WTC11 (cell line): ENCODE data around the gene ABCG1. TPM values are rescaled to one million over a fixed set of nuclear protein-coding genes. Genes with fewer than 3 reads are reported as not detected.

Experiments
- ATAC-seq: fragments of 200-7000 bp; cut with Tn5 transposase; 2 replicates; pipeline ENCODE4 v1.10.0; 2021; ENCODE audit warnings: mild to moderate bottlenecking, moderate library complexity
- CTCF ChIA-PET: fragments of 300-600 bp; sonication (Branson Sonifier 250); formaldehyde crosslinking; loops from one replicate; lab custom pipeline; 2021; ENCODE audit warnings: antibody characterized with exemption; lab: Charles Lee
- POLR2A ChIA-PET: fragments of 350-600 bp; sonication (Branson Sonifier 250); formaldehyde crosslinking; loops from one replicate; lab custom pipeline; 2021; ENCODE audit warnings: antibody characterized with exemption; lab: Charles Lee
- DNase-seq: peaks from one replicate; pipeline ENCODE4 v3.0.0; 2021; ENCODE audit warnings: low spot score
- H3K27ac Mint-ChIP-seq: 2 replicates; pipeline ENCODE4 v1.8.0; 2021; ENCODE audit warnings: mixed read lengths
- H3K27me3 Mint-ChIP-seq: 2 replicates; pipeline ENCODE4 v1.8.0; 2021; ENCODE audit warnings: low read depth, mild to moderate bottlenecking, moderate library complexity, mixed read lengths
- H3K36me3 Mint-ChIP-seq: 2 replicates; pipeline ENCODE4 v1.8.0; 2021; ENCODE audit warnings: mixed read lengths
- H3K4me1 Mint-ChIP-seq: 2 replicates; pipeline ENCODE4 v1.8.0; 2022; ENCODE audit warnings: mixed read lengths
- H3K4me3 Mint-ChIP-seq: 2 replicates; pipeline ENCODE4 v1.8.0; 2021; ENCODE audit warnings: mild to moderate bottlenecking, moderate library complexity, mixed read lengths
- H3K9me3 Mint-ChIP-seq: 2 replicates; pipeline ENCODE4 v1.8.0; 2021; ENCODE audit warnings: mixed read lengths
- CBFB ChIP-seq: sonication (generic); formaldehyde crosslinking; IDR thresholded peaks from 2 replicates; pipeline ENCODE4 v1.8.1; 2022; ENCODE audit warnings: mild to moderate bottlenecking, low read depth, missing genetic modification reagents
- FOXJ3 ChIP-seq: sonication (generic); formaldehyde crosslinking; IDR thresholded peaks from 2 replicates; pipeline ENCODE4 v1.9.0; 2021; ENCODE audit warnings: missing genetic modification reagents, mild to moderate bottlenecking, borderline replicate concordance
- HMGA2 ChIP-seq: fragments of 250-450 bp; sonication (Bioruptor Pico); IDR thresholded peaks from 2 replicates; pipeline ENCODE4 v1.4.0; 2021; ENCODE audit warnings: mild to moderate bottlenecking, moderate library complexity
- JUN ChIP-seq: sonication (generic); formaldehyde crosslinking; IDR thresholded peaks from 2 replicates; pipeline ENCODE4 v1.8.0; 2023; ENCODE audit warnings: mild to moderate bottlenecking, missing genetic modification reagents
- NFATC4 ChIP-seq: fragments of 250-450 bp; sonication (Bioruptor Pico); IDR thresholded peaks from 2 replicates; pipeline ENCODE4 v1.9.0; 2021; ENCODE audit warnings: mild to moderate bottlenecking
- NFYB ChIP-seq: sonication (generic); formaldehyde crosslinking; conservative IDR thresholded peaks from 2 replicates; pipeline ENCODE4 v1.8.0; 2022; ENCODE audit warnings: low read depth, missing genetic modification reagents
- NR3C1 ChIP-seq: sonication (generic); formaldehyde crosslinking; conservative IDR thresholded peaks from 2 replicates; pipeline ENCODE4 v1.8.1; 2023; ENCODE audit warnings: low read depth, mild to moderate bottlenecking, missing genetic modification reagents
- PRRX2 ChIP-seq: fragments of 250-450 bp; sonication (Bioruptor Pico); IDR thresholded peaks from 2 replicates; pipeline ENCODE4 v1.8.0; 2021; ENCODE audit warnings: mild to moderate bottlenecking
- SP1 ChIP-seq: sonication (generic); formaldehyde crosslinking; conservative IDR thresholded peaks from 2 replicates; pipeline ENCODE4 v1.8.1; 2022; ENCODE audit warnings: missing genetic modification reagents
- ZNF232 ChIP-seq: sonication (generic); formaldehyde crosslinking; IDR thresholded peaks from 2 replicates; pipeline ENCODE4 v1.8.0; 2022; ENCODE audit warnings: mild to moderate bottlenecking, missing genetic modification reagents
- ZNF263 ChIP-seq: sonication (generic); formaldehyde crosslinking; IDR thresholded peaks from 2 replicates; pipeline ENCODE4 v1.8.1; 2022; ENCODE audit warnings: low read depth, mild to moderate bottlenecking, moderate library complexity, missing genetic modification reagents
- ZNF396 ChIP-seq: fragments of 250-450 bp; sonication (Bioruptor Pico); IDR thresholded peaks from 2 replicates; pipeline ENCODE4 v1.8.0; 2021; ENCODE audit warnings: mild to moderate bottlenecking, moderate library complexity, borderline replicate concordance
- total RNA-seq: library from RNA; stranded (reverse); gene quantifications from 3 replicates; pipeline ENCODE4 v1.2.3, GENCODE V29; 2021
- TF ChIP-seq, protein P1 (sequence below): sonication (generic); formaldehyde crosslinking; IDR thresholded peaks from 2 replicates; pipeline ENCODE4 v1.8.0; 2022; ENCODE audit warnings: mild to moderate bottlenecking, missing genetic modification reagents
- TF ChIP-seq, protein P2 (sequence below): fragments of 250-450 bp; sonication (Bioruptor Pico); IDR thresholded peaks from 2 replicates; pipeline ENCODE4 v1.9.0; 2021; ENCODE audit warnings: mild to moderate bottlenecking
- TF ChIP-seq, protein P3 (sequence below): fragments of 250-450 bp; sonication (Bioruptor Pico); IDR thresholded peaks from 2 replicates; pipeline ENCODE4 v1.9.0; 2021; ENCODE audit warnings: mild to moderate bottlenecking
- TF ChIP-seq, protein P4 (sequence below): sonication (generic); formaldehyde crosslinking; IDR thresholded peaks from 2 replicates; pipeline ENCODE4 v1.8.0; 2023; ENCODE audit warnings: missing genetic modification reagents
- TF ChIP-seq, protein P5 (sequence below): sonication (generic); formaldehyde crosslinking; IDR thresholded peaks from 2 replicates; pipeline ENCODE4 v1.8.0; 2023; ENCODE audit warnings: mild to moderate bottlenecking, missing genetic modification reagents

ABCG1 gene
- total RNA-seq, 1 experiment from 2014 or later, result 4.0 TPM

DNA sequence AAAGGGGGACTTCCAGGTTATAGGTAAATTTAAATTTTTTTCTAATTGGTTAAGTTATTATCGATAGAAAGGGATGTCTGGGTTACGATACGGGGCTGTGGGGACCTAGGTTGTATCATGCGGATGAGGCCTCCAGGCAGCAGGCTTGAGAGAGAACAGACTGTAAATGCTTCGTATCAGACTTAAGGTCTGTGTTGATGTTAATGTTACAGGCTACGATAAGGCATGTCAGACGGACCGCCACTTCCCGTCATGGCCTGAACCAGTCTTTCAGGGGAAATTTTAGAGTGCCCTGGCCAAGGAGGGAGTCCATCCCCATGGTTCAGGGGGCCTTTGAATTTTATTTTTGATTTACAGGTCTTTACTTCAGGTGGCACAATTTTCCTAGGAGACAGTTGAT, 16.7 kb downstream of the ABCG1 start (continued):
- TF ChIP-seq, protein P1, sequence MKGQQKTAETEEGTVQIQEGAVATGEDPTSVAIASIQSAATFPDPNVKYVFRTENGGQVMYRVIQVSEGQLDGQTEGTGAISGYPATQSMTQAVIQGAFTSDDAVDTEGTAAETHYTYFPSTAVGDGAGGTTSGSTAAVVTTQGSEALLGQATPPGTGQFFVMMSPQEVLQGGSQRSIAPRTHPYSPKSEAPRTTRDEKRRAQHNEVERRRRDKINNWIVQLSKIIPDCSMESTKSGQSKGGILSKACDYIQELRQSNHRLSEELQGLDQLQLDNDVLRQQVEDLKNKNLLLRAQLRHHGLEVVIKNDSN (CRISPR knock-in tag), result no peak
- TF ChIP-seq JUN, result no peak
- no peak for TF ChIP-seq FOXJ3

DNA sequence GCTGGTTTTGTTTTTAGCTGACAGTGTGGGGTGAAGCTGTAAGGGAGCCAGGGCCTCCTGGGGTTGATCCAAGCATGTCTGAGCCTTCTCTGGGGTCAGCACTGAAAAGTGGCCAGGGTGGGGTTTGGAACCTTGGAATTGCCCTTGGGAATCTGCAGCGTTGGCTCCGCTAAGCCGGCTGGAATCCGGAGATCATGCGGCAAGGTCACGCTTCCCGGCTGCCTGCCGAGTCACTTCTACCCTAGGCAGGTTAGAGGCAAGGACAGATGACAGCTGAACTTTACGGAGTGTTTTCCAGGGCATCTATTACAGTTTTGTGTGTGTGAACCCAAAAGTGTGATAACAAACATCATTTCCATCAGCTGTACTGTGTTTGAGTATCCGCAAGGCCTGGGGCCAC, 17.1 kb downstream of the ABCG1 start:
- peaks cover 36% of the 10 kb centered on the region for H3K4me1 Mint-ChIP-seq
- ATAC-seq (no peak), DNase-seq (no peak)
- ChIA-PET POLR2A (no interaction called here), CTCF (interaction anchor here (0.7 to 1.1 kb wide), 2 partner anchors 23 to 74 kb away, joined by 5 read pairs; no protein-coding TSS in a partner anchor)
- peaks cover 35% of the 10 kb centered on the region for H3K27me3 Mint-ChIP-seq
- H3K36me3 Mint-ChIP-seq, result no peaks in the 10 kb centered on the region
- no peak overlapping the region for H3K27ac Mint-ChIP-seq
- H3K4me3 Mint-ChIP-seq, result peak overlapping the region; percentile 63
- TF ChIP-seq, protein P2, sequence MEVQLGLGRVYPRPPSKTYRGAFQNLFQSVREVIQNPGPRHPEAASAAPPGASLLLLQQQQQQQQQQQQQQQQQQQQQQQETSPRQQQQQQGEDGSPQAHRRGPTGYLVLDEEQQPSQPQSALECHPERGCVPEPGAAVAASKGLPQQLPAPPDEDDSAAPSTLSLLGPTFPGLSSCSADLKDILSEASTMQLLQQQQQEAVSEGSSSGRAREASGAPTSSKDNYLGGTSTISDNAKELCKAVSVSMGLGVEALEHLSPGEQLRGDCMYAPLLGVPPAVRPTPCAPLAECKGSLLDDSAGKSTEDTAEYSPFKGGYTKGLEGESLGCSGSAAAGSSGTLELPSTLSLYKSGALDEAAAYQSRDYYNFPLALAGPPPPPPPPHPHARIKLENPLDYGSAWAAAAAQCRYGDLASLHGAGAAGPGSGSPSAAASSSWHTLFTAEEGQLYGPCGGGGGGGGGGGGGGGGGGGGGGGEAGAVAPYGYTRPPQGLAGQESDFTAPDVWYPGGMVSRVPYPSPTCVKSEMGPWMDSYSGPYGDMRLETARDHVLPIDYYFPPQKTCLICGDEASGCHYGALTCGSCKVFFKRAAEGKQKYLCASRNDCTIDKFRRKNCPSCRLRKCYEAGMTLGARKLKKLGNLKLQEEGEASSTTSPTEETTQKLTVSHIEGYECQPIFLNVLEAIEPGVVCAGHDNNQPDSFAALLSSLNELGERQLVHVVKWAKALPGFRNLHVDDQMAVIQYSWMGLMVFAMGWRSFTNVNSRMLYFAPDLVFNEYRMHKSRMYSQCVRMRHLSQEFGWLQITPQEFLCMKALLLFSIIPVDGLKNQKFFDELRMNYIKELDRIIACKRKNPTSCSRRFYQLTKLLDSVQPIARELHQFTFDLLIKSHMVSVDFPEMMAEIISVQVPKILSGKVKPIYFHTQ, result no peak
- TF ChIP-seq, protein P3, sequence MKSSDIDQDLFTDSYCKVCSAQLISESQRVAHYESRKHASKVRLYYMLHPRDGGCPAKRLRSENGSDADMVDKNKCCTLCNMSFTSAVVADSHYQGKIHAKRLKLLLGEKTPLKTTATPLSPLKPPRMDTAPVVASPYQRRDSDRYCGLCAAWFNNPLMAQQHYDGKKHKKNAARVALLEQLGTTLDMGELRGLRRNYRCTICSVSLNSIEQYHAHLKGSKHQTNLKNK (CRISPR knock-in tag), result no peak
- TF ChIP-seq, protein P1 (CRISPR knock-in tag), result no peak
- no peak for TF ChIP-seq PRRX2
- no peak for TF ChIP-seq CBFB (CRISPR knock-in tag)
- TF ChIP-seq, protein P4, sequence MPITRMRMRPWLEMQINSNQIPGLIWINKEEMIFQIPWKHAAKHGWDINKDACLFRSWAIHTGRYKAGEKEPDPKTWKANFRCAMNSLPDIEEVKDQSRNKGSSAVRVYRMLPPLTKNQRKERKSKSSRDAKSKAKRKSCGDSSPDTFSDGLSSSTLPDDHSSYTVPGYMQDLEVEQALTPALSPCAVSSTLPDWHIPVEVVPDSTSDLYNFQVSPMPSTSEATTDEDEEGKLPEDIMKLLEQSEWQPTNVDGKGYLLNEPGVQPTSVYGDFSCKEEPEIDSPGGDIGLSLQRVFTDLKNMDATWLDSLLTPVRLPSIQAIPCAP, result no peak
- no peak for TF ChIP-seq ZNF263 (CRISPR knock-in tag)
- no peak for TF ChIP-seq NR3C1 (CRISPR knock-in tag)
- TF ChIP-seq ZNF232 (CRISPR knock-in tag), result no peak
- TF ChIP-seq SP1 (CRISPR knock-in tag), result no peak
- TF ChIP-seq ZNF396 (CRISPR knock-in tag), result no peak
- no peak for TF ChIP-seq NFYB (CRISPR knock-in tag)
- TF ChIP-seq NFATC4 (CRISPR knock-in tag), result no peak
- TF ChIP-seq, protein P5, sequence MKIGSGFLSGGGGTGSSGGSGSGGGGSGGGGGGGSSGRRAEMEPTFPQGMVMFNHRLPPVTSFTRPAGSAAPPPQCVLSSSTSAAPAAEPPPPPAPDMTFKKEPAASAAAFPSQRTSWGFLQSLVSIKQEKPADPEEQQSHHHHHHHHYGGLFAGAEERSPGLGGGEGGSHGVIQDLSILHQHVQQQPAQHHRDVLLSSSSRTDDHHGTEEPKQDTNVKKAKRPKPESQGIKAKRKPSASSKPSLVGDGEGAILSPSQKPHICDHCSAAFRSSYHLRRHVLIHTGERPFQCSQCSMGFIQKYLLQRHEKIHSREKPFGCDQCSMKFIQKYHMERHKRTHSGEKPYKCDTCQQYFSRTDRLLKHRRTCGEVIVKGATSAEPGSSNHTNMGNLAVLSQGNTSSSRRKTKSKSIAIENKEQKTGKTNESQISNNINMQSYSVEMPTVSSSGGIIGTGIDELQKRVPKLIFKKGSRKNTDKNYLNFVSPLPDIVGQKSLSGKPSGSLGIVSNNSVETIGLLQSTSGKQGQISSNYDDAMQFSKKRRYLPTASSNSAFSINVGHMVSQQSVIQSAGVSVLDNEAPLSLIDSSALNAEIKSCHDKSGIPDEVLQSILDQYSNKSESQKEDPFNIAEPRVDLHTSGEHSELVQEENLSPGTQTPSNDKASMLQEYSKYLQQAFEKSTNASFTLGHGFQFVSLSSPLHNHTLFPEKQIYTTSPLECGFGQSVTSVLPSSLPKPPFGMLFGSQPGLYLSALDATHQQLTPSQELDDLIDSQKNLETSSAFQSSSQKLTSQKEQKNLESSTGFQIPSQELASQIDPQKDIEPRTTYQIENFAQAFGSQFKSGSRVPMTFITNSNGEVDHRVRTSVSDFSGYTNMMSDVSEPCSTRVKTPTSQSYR (CRISPR knock-in tag), result no peak
- no peak for TF ChIP-seq HMGA2 (CRISPR knock-in tag)
- no peaks in the 10 kb centered on the region for H3K9me3 Mint-ChIP-seq

DNA sequence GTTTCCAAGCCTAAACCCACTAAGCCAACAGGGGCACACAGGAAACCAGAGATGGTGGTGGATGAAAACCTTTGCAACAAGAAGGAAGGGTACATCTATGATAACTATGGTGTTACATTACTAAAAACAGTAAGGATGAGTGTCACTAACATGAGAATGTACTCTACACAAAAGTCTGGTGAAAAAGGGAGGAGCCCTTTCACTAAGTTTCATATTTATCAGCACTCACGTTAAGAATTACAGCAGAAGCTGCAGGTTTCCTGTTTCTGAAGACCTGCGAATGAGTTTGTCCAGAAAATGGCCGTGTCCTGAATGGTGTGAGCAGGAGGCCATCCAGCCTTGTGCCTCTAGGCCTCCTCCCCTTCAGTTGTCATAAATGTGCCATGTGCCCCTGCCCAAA, 17.8 kb downstream of the ABCG1 start:
- POLR2A ChIA-PET, result no interaction called here
- DNase-seq, result no peak
- Mint-ChIP-seq H3K27me3 (peaks cover 35% of the 10 kb centered on the region), H3K4me3 (no peak overlapping the region), H3K27ac (no peak overlapping the region), H3K9me3 (no peaks in the 10 kb centered on the region), H3K36me3 (no peaks in the 10 kb centered on the region), H3K4me1 (peaks cover 36% of the 10 kb centered on the region)
- TF ChIP-seq SP1 (CRISPR knock-in tag), result no peak
- no peak for TF ChIP-seq ZNF396 (CRISPR knock-in tag)
- TF ChIP-seq, protein P2, result no peak
- ATAC-seq, result no peak
- CTCF ChIA-PET, result interaction anchor here (1.4 kb wide), 1 partner anchor 22 kb away, joined by 8 read pairs; no protein-coding TSS in a partner anchor
